Uterus (tissue), 2 donors: Measurements from ENCODE around the gene RGS10.

ENCODE experiments used
- POLR2A ChIP-seq, 2 donors: fragments of 450-650 bp; IDR thresholded peaks; one replicate each; pipeline ENCODE4 v1.6.1; 2016; ENCODE audit warnings: antibody characterized with exemption in 2 of 2, mild to moderate bottlenecking in 1 of 2, moderate library complexity in 1 of 2
- TF ChIP-seq, protein P1 (sequence below), 4 experiments: fragments of 200-600 bp in 2 of 4; fragments of 450-650 bp in 2 of 4; sonication (generic) in 2 of 4; IDR thresholded peaks; one replicate each; pipeline ENCODE4 v1.5.1; 2016 to 2019; ENCODE audit warnings: antibody characterized with exemption in 4 of 4, mild to moderate bottlenecking in 2 of 4, moderate library complexity in 1 of 4

DNA sequence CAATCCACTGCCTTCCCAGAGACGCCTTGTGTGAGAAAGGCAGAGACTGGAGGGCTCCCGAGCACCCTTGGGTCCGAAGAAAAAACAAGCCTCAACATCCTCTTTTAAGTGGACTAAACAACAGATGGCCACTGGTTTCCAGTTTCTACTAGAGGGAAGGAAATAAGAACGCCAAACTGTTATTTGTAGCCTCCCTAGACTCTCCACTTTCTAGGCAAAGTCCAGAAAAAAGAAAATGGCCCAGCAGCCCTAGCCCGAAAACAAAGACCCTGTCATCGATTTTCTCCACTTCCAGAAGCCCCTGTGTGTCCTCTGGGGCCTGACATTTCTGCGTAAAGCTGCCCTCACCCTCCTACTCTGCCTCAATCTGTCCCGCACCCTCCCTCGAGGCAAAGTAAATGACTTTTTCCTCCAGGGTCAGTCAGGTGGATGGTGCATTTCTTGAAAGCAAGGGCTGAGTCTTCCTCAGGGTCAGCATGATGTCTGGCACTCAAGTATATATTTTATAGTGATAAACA lies 6.0 kb downstream of the RGS10 start:
- TF ChIP-seq POLR2A (IDR thresholded peaks at IDR 0.05), result no peak
- TF ChIP-seq, protein P1, sequence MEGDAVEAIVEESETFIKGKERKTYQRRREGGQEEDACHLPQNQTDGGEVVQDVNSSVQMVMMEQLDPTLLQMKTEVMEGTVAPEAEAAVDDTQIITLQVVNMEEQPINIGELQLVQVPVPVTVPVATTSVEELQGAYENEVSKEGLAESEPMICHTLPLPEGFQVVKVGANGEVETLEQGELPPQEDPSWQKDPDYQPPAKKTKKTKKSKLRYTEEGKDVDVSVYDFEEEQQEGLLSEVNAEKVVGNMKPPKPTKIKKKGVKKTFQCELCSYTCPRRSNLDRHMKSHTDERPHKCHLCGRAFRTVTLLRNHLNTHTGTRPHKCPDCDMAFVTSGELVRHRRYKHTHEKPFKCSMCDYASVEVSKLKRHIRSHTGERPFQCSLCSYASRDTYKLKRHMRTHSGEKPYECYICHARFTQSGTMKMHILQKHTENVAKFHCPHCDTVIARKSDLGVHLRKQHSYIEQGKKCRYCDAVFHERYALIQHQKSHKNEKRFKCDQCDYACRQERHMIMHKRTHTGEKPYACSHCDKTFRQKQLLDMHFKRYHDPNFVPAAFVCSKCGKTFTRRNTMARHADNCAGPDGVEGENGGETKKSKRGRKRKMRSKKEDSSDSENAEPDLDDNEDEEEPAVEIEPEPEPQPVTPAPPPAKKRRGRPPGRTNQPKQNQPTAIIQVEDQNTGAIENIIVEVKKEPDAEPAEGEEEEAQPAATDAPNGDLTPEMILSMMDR (IDR thresholded peaks at IDR 0.05), result no peak
